ENCODE data around the gene BICRA. TPM values are rescaled to one million over a fixed set of nuclear protein-coding genes. Genes with fewer than 3 reads are reported as not detected.

The BICRA gene
- total and polyA plus RNA-seq, 9 of the 15 experiments (the other 6 are each of a cell fraction or from before 2014, with no cell fraction given) = 0.01 to 8.8 (median 1.2) TPM

- in situ Hi-C loops (cut with MboI) (no loop called here), intact Hi-C loops (cut with micrococcal nuclease) (no loop called here)
- Histone ChIP-seq H4K20me1 (replicated peaks; ENCODE audit: control insufficient read depth, insufficient read depth, low read length) (no peaks in the 10 kb centered on the region), H3K27ac (ENCODE audit: extremely low read depth, low read depth, low read length) (no peak overlapping the region), H3K9ac (ENCODE audit: insufficient read depth in 1 of 2, low read depth in 2 of 2, low read length in 2 of 2) (no peak overlapping the region), H3K4me3 (no peak overlapping the region), H3K4me2 (ENCODE audit: insufficient read depth, low read length) (no peak overlapping the region; the same call in 1 of the 2 replicates), H3K9me3 (replicated peaks; ENCODE audit: control insufficient read depth, insufficient read depth, low read depth, low read length) (no peaks in the 10 kb centered on the region), H3K79me2 (ENCODE audit: control insufficient read depth, insufficient read depth, low read length) (no peaks in the 10 kb centered on the region), H3K4me1 (replicated peaks in 1 of 2; ENCODE audit: control insufficient read depth in 2 of 2, insufficient read depth in 2 of 2, low read length in 2 of 2) (peaks cover 3 to 12% of the 10 kb centered on the region in 2 experiments; a peak in 4 of 5 replicates), H3K27me3 (ENCODE audit: control insufficient read depth in 2 of 2, insufficient read depth in 2 of 2, low read length in 2 of 2) (peaks cover 0 to 4% of the 10 kb centered on the region in 2 experiments; a peak in 1 of 5 replicates), H3K36me3 (ENCODE audit: control insufficient read depth, insufficient read depth, low read length) (no peaks in the 10 kb centered on the region), H2AFZ (ENCODE audit: low read depth, low read length) (peak overlapping the region; percentile 35; the same call in 1 of the 2 replicates), H3K9me1 (ENCODE audit: control insufficient read depth, insufficient read depth, low read length) (no peaks in the 10 kb centered on the region)
- ATAC-seq = no peak
- POLR2A ChIA-PET = interaction anchor here (0.6 to 1.6 kb wide), 5 partner anchors 10 to 83 kb away, joined by 3 to 6 read pairs (median 3); no protein-coding TSS in a partner anchor
- WGBS (ENCODE audit: insufficient coverage, low coverage, missing lambda C conversion rate) = 39% methylated on average over 20 of the region's 21 CpGs
- BruUV-seq (replicated peaks) = no TSS peak
- DNase-seq (ENCODE audit: extremely low read depth in 1 of 4, low spot score in 3 of 4) = peak in 1 of 4 experiments; percentile 17
- CTCF ChIA-PET (ENCODE audit: low intra/inter-chr PET ratio) = no interaction called here
- TF ChIP-seq, protein P1, sequence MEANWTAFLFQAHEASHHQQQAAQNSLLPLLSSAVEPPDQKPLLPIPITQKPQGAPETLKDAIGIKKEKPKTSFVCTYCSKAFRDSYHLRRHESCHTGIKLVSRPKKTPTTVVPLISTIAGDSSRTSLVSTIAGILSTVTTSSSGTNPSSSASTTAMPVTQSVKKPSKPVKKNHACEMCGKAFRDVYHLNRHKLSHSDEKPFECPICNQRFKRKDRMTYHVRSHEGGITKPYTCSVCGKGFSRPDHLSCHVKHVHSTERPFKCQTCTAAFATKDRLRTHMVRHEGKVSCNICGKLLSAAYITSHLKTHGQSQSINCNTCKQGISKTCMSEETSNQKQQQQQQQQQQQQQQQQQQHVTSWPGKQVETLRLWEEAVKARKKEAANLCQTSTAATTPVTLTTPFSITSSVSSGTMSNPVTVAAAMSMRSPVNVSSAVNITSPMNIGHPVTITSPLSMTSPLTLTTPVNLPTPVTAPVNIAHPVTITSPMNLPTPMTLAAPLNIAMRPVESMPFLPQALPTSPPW (CRISPR knock-in tag; IDR thresholded peaks at IDR 0.05) = no peak
- TF ChIP-seq, protein P2, sequence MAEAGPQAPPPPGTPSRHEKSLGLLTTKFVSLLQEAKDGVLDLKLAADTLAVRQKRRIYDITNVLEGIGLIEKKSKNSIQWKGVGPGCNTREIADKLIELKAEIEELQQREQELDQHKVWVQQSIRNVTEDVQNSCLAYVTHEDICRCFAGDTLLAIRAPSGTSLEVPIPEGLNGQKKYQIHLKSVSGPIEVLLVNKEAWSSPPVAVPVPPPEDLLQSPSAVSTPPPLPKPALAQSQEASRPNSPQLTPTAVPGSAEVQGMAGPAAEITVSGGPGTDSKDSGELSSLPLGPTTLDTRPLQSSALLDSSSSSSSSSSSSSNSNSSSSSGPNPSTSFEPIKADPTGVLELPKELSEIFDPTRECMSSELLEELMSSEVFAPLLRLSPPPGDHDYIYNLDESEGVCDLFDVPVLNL (CRISPR knock-in tag; IDR thresholded peaks at IDR 0.05; ENCODE audit: low read depth) = no peak
- TF ChIP-seq ZBTB26 (CRISPR knock-in tag; IDR thresholded peaks at IDR 0.05) (no peak), RNF2 (IDR thresholded peaks at IDR 0.05) (no peak), SMARCB1 (IDR thresholded peaks at IDR 0.05; ENCODE audit: insufficient read length, low read depth) (no peak), POLR2AphosphoS5 (IDR thresholded peaks at IDR 0.05; ENCODE audit: control insufficient read depth, insufficient read depth, low read depth, low read length) (no peak), KDM2B (CRISPR knock-in tag; IDR thresholded peaks at IDR 0.05) (no peak), PRPF4 (IDR thresholded peaks at IDR 0.05; ENCODE audit: insufficient read depth, low read depth, low read length, poor library complexity, severe bottlenecking) (no peak)
- TF ChIP-seq, protein P3, sequence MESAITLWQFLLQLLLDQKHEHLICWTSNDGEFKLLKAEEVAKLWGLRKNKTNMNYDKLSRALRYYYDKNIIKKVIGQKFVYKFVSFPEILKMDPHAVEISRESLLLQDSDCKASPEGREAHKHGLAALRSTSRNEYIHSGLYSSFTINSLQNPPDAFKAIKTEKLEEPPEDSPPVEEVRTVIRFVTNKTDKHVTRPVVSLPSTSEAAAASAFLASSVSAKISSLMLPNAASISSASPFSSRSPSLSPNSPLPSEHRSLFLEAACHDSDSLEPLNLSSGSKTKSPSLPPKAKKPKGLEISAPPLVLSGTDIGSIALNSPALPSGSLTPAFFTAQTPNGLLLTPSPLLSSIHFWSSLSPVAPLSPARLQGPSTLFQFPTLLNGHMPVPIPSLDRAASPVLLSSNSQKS (CRISPR knock-in tag; IDR thresholded peaks at IDR 0.05) = no peak
- no peak for FAIRE-seq
Measured at GRCh38 chr19:47598407-47599349, 10.3 kb upstream of the BICRA start.

All from K562 (cell line).